HEK293T (cell line): ENCODE results near the gene NTN3.

Source experiments
- NFRKB ChIP-seq: fragments of 450-650 bp; IDR thresholded peaks from 2 replicates; pipeline ENCODE4 v1.6.1; 2016; ENCODE audit warnings: mild to moderate bottlenecking, moderate library complexity
- SUZ12 ChIP-seq: fragments of 450-650 bp; IDR thresholded peaks from 2 replicates; pipeline ENCODE4 v1.6.1; 2016; ENCODE audit warnings: mild to moderate bottlenecking

- TF ChIP-seq SUZ12, result no peak
- TF ChIP-seq NFRKB, result no peak
These were observed 19.4 kb downstream of the NTN3 start for GRCh38 chr16:2490190-2491105.
